NB4 (cell line): ENCODE measurements around the gene CDKN2B-AS1.

ENCODE experiments used
- POLR2A ChIP-seq: IDR thresholded peaks from 2 replicates; pipeline ENCODE4 v1.6.1; 2011; ENCODE audit warnings: mild to moderate bottlenecking; ENCODE audit not compliant: insufficient read length; ENCODE audit errors: extremely low read depth
- TF ChIP-seq, protein P1 (sequence below): IDR thresholded peaks from one replicate; pipeline ENCODE4 v1.5.1; 2012; ENCODE audit warnings: low read depth, low read length
- TF ChIP-seq, protein P2 (sequence below): IDR thresholded peaks from 2 replicates; pipeline ENCODE4 v1.6.1; 2011; ENCODE audit warnings: low read depth, low read length

DNA sequence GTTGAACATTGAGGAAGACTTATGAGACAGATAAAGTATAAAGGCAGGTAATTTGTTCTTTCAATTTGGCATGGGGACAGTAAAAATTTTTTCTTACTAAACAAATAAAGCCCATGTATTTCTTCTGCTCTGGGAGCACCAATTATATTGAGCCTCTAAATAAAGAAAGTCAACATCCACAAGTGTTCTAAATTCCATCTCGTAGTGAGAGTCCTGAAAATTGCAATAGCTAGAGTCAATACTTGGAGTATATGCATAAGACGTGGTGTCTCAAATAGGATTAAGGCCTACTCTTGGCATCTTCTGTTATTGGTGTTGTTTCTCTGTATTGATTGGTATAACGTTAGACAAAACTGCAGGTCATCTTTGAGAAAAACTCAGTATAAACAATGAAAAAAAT lies 135.0 kb downstream of the CDKN2B-AS1 start:
- TF ChIP-seq, protein P1, sequence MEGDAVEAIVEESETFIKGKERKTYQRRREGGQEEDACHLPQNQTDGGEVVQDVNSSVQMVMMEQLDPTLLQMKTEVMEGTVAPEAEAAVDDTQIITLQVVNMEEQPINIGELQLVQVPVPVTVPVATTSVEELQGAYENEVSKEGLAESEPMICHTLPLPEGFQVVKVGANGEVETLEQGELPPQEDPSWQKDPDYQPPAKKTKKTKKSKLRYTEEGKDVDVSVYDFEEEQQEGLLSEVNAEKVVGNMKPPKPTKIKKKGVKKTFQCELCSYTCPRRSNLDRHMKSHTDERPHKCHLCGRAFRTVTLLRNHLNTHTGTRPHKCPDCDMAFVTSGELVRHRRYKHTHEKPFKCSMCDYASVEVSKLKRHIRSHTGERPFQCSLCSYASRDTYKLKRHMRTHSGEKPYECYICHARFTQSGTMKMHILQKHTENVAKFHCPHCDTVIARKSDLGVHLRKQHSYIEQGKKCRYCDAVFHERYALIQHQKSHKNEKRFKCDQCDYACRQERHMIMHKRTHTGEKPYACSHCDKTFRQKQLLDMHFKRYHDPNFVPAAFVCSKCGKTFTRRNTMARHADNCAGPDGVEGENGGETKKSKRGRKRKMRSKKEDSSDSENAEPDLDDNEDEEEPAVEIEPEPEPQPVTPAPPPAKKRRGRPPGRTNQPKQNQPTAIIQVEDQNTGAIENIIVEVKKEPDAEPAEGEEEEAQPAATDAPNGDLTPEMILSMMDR: no peak
- TF ChIP-seq, protein P2, sequence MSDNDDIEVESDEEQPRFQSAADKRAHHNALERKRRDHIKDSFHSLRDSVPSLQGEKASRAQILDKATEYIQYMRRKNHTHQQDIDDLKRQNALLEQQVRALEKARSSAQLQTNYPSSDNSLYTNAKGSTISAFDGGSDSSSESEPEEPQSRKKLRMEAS: no peak
- TF ChIP-seq POLR2A: no peak
